ENCODE data around the gene CASP7. TPM values are rescaled to one million over a fixed set of nuclear protein-coding genes. Genes with fewer than 3 reads are reported as not detected.

CASP7 gene
- total RNA-seq, 2 donors from 2014 or later = 7.2 to 9.5 TPM

GRCh38 chr10:113775686-113776294 is 96.1 kb downstream of the CASP7 start:
- Histone ChIP-seq H3K9me3 (no peaks in the 10 kb centered on the region), H3K4me1 (no peaks in the 10 kb centered on the region), H3K27ac (no peak overlapping the region), H3K36me3 (no peaks in the 10 kb centered on the region), H3K27me3 (no peaks in the 10 kb centered on the region), H3K4me3 (no peak overlapping the region)
- TF ChIP-seq CTCF (IDR thresholded peaks at IDR 0.05) = no peak
- DNase-seq (ENCODE audit: low spot score) = no peak

- TF ChIP-seq CTCF (IDR thresholded peaks at IDR 0.05) = no peak
- Histone ChIP-seq H3K4me1 (no peaks in the 10 kb centered on the region), H3K9me3 (no peaks in the 10 kb centered on the region), H3K4me3 (no peak overlapping the region), H3K27ac (no peak overlapping the region), H3K27me3 (no peaks in the 10 kb centered on the region), H3K36me3 (no peaks in the 10 kb centered on the region)
- DNase-seq (ENCODE audit: low spot score) = no peak
Measured at GRCh38 chr10:113776553-113776952, 96.8 kb downstream of the CASP7 start.

Small RNAs within 50 kb of the gene (microRNA-seq; reads per million reads assigned to microRNA genes)
- gene MIR4483 (ENCODE audit: borderline number of aligned reads in 2 of 2, borderline replicate concordance in 1 of 2) = 0 reads per million in 2 donors

Other genes starting within 250 kb of the CASP7 start
- not detected for gene HABP2, start 126.9 kb upstream of the CASP7 start, total RNA-seq
- 100 to 1,000 TPM; 229 to 610 TPM for gene NRAP, start 15.9 kb upstream of the CASP7 start, total RNA-seq
- not detected for gene PLEKHS1, start 71.8 kb downstream of the CASP7 start, total RNA-seq
- gene DCLRE1A, start 174.2 kb downstream of the CASP7 start, total RNA-seq = 1 to 10 TPM; 4.9 to 7.4 TPM
- gene NHLRC2, start 174.7 kb downstream of the CASP7 start, total RNA-seq = 10 to 100 TPM; 38.6 to 74.8 TPM